Measurements from ENCODE around the gene CDON.

DNA sequence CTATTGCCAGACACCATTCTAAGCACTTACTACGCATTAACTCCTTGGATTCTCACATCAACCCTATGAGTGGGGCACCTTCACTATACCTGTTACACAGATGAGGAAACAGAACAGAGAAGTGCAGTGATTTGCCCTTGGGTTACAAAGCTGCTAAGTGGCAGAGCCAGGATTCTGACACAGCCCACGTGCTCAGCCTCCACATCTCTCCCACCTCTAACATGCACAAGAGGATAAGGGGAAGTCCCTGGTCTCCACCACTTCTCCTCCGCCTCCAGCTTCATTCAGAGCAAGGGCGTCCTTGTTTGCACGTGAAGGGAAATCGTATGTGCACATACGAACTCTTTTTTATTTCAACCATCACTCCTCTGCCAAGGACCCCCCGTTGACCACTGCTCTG lies 53.7 kb downstream of the CDON start:
- TF ChIP-seq, protein P1, sequence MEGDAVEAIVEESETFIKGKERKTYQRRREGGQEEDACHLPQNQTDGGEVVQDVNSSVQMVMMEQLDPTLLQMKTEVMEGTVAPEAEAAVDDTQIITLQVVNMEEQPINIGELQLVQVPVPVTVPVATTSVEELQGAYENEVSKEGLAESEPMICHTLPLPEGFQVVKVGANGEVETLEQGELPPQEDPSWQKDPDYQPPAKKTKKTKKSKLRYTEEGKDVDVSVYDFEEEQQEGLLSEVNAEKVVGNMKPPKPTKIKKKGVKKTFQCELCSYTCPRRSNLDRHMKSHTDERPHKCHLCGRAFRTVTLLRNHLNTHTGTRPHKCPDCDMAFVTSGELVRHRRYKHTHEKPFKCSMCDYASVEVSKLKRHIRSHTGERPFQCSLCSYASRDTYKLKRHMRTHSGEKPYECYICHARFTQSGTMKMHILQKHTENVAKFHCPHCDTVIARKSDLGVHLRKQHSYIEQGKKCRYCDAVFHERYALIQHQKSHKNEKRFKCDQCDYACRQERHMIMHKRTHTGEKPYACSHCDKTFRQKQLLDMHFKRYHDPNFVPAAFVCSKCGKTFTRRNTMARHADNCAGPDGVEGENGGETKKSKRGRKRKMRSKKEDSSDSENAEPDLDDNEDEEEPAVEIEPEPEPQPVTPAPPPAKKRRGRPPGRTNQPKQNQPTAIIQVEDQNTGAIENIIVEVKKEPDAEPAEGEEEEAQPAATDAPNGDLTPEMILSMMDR (IDR thresholded peaks at IDR 0.05; ENCODE audit: extremely low read depth in 1 of 2, insufficient read depth in 1 of 2, low read depth in 1 of 2, low read length in 2 of 2) = no peak
- TF ChIP-seq POLR2A (IDR thresholded peaks at IDR 0.05; ENCODE audit: low read depth, low read length) (no peak), EZH2 (IDR thresholded peaks at IDR 0.05; ENCODE audit: borderline replicate concordance, low read depth, low read length, severe bottlenecking) (no peak), POLR2AphosphoS5 (IDR thresholded peaks at IDR 0.05; ENCODE audit: insufficient read depth, low read depth, low read length) (no peak), GATA2 (IDR thresholded peaks at IDR 0.05; ENCODE audit: insufficient read depth, insufficient read length, low read depth, low read length) (no peak)
- TF ChIP-seq, protein P2, sequence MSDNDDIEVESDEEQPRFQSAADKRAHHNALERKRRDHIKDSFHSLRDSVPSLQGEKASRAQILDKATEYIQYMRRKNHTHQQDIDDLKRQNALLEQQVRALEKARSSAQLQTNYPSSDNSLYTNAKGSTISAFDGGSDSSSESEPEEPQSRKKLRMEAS (IDR thresholded peaks at IDR 0.05; ENCODE audit: insufficient read depth, insufficient read length) = no peak
